OCI-LY3 (cell line): ENCODE results near the gene MARCKSL1.
A peak's percentile ranks its signal among the peaks of the same experiment; 100 is the strongest.

Experiments
- CTCF ChIP-seq: fragments of 200-600, 300-600 bp; sonication (generic); IDR thresholded peaks from 2 replicates; pipeline ENCODE4 v1.5.1; 2014; ENCODE audit warnings: antibody characterized with exemption, low read length, low read depth
- EZH2phosphoT487 ChIP-seq: fragments of 200-600 bp; shearing (Covaris generic); IDR thresholded peaks from 2 replicates; pipeline ENCODE4 v1.6.1; 2018; ENCODE audit warnings: antibody characterized with exemption, mixed run types, low read depth

- peak; percentile 65 for TF ChIP-seq CTCF
- TF ChIP-seq EZH2phosphoT487 = no peak
Measured at GRCh38 chr1:32334864-32335534, 1.0 kb downstream of the MARCKSL1 start.
